ENCODE measurements around the gene ESRRG.

ESRRG gene

GRCh38 chr1:216499581-216500272, 223.5 kb downstream of the ESRRG start:
- no peak for DNase-seq

GRCh38 chr1:216498277-216498676, 225.0 kb downstream of the ESRRG start:
- no peak for DNase-seq

GRCh38 chr1:216485042-216485441, 238.2 kb downstream of the ESRRG start:
- no peak for DNase-seq

- DNase-seq, result no peak
Measured at GRCh38 chr1:216483672-216484401, 239.4 kb downstream of the ESRRG start.

GRCh38 chr1:216482620-216483019, 240.6 kb downstream of the ESRRG start:
- DNase-seq, result no peak

GRCh38 chr1:216478238-216478637, 245.0 kb downstream of the ESRRG start:
- no peak for DNase-seq

- DNase-seq, result no peak
Measured at GRCh38 chr1:216476341-216476740, 246.9 kb downstream of the ESRRG start.

- DNase-seq, result no peak
Measured at GRCh38 chr1:216475659-216476276, 247.5 kb downstream of the ESRRG start.

GRCh38 chr1:216466162-216466801, 256.9 kb downstream of the ESRRG start:
- DNase-seq, result no peak

- DNase-seq, result no peak
Measured at GRCh38 chr1:216464489-216464888, 258.7 kb downstream of the ESRRG start.

- no peak for DNase-seq
Measured at GRCh38 chr1:216462066-216462775, 261.0 kb downstream of the ESRRG start.

GRCh38 chr1:216461466-216461865, 261.8 kb downstream of the ESRRG start:
- DNase-seq, result no peak

GRCh38 chr1:216459651-216460207, 263.5 kb downstream of the ESRRG start:
- no peak for DNase-seq

GRCh38 chr1:216458812-216459211, 264.4 kb downstream of the ESRRG start:
- DNase-seq, result no peak

GRCh38 chr1:216457356-216457755, 265.9 kb downstream of the ESRRG start:
- no peak for DNase-seq

- no peak for DNase-seq
Measured at GRCh38 chr1:216456682-216457081, 266.5 kb downstream of the ESRRG start.

- no peak for DNase-seq
Measured at GRCh38 chr1:216453777-216454176, 269.5 kb downstream of the ESRRG start.

Data from NCI-H187 treated with DMSO at 0.1 percent for 48 hours (cell line).